Measurements from ENCODE around the gene GABRB1. TPM values are rescaled to one million over a fixed set of nuclear protein-coding genes. Genes with fewer than 3 reads are reported as not detected.

The GABRB1 gene
- total RNA-seq, 1 donor from 2014 or later, result 0.29 TPM

- DNase-seq (ENCODE audit: low read depth), result no peak
- H3K4me3 ChIP-seq (ENCODE audit: low read depth, low read length), result no peak overlapping the region
- TF ChIP-seq CTCF (conservative IDR thresholded peaks at IDR 0.05; ENCODE audit: low read depth, low read length), result no peak
Measured at GRCh38 chr4:47160095-47160494, 128.7 kb downstream of the GABRB1 start.

- no peak overlapping the region for H3K4me3 ChIP-seq (ENCODE audit: low read depth, low read length)
- no peak for TF ChIP-seq CTCF (conservative IDR thresholded peaks at IDR 0.05; ENCODE audit: low read depth, low read length)
- no peak for DNase-seq (ENCODE audit: low read depth)
Measured at GRCh38 chr4:47167081-47168035, 136.0 kb downstream of the GABRB1 start.

- no peak for DNase-seq (ENCODE audit: low read depth)
- TF ChIP-seq CTCF (conservative IDR thresholded peaks at IDR 0.05; ENCODE audit: low read depth, low read length), result no peak
- H3K4me3 ChIP-seq (ENCODE audit: low read depth, low read length), result no peak overlapping the region
Measured at GRCh38 chr4:47184083-47184482, 152.7 kb downstream of the GABRB1 start.

- TF ChIP-seq CTCF (conservative IDR thresholded peaks at IDR 0.05; ENCODE audit: low read depth, low read length), result no peak
- no peak for DNase-seq (ENCODE audit: low read depth)
- no peak overlapping the region for H3K4me3 ChIP-seq (ENCODE audit: low read depth, low read length)
Measured at GRCh38 chr4:47185761-47186160, 154.4 kb downstream of the GABRB1 start.

GRCh38 chr4:47187608-47188007, 156.2 kb downstream of the GABRB1 start:
- H3K4me3 ChIP-seq (ENCODE audit: low read depth, low read length), result no peak overlapping the region
- no peak for TF ChIP-seq CTCF (conservative IDR thresholded peaks at IDR 0.05; ENCODE audit: low read depth, low read length)
- no peak for DNase-seq (ENCODE audit: low read depth)

- H3K4me3 ChIP-seq (ENCODE audit: low read depth, low read length), result no peak overlapping the region
- TF ChIP-seq CTCF (conservative IDR thresholded peaks at IDR 0.05; ENCODE audit: low read depth, low read length), result no peak
- no peak for DNase-seq (ENCODE audit: low read depth)
Measured at GRCh38 chr4:47193179-47193578, 161.8 kb downstream of the GABRB1 start.
